KBM-7 (cell line): ENCODE data around the gene CDK5R1.

ENCODE experiments used
- DNase-seq: peaks from one replicate; pipeline ENCODE4 v3.0.0-alpha.2; 2015
- in situ Hi-C: fragments of 300-500 bp; cut with MboI; formaldehyde crosslinking; loops from 2 replicates; pipeline ENCODE4 v1.14.3; 2020; ENCODE audit warnings: low sequenced_read_pairs, low pct_unique_long_range_greater_than_20kb, mixed read lengths

Gene CDK5R1

DNA sequence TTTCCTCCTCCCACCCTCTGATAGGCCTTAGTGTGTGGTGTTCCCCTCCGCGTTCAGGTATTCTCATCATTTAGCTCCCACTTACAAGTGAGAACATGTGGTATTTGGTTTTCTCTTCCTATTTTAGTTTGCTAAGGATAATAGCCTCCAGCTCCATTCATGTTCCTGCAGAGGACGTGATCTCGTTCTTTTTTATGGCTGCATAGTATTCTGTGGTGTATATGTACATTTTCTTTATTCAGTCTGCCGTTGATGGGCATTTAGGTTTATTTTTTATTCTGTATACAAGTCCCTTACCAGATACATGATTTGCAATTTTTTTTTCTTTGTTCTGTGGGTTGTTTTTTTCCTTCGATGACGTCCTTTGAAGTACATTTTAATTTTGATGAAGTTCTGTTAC is 18.8 kb upstream of the CDK5R1 start:
- DNase-seq: no peak
- in situ Hi-C loops: no loop called here

DNA sequence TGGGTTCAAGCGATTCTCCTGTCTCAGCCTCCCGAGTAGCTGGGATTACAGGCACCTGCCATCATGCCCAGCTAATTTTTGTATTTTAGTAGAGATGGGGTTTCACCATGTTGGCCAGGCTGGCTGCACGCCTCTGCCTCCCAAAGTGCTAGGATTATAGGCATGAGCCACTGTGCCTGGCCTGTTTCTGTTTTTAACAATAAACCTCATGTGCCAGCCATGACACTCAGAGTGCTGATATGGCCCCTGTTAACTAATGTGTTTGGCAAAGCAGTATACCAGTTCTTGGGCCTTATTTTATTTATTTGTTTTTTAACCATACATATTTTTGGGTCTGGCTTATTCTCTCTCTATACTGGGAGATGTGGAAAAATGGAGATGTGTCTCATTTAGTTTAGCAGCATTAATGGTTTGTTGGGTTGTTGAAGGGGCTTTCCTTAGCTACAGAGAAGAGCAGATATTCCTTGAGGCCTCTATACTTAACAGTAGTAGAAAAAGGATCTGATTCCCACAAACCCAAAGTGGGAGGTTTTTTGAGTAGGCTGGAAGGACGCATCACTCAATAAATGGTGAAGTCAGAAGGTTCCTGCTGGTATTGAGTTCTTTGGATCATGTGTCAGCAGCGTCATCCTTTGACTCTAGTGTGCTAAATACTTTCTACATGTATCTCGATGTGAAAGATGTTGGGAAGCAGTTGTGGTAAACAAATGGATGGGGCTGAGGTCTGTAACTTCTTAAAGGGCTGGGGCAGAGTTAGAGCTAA is 16.2 kb upstream of the CDK5R1 start:
- in situ Hi-C loops: no loop called here
- DNase-seq: no peak

DNA sequence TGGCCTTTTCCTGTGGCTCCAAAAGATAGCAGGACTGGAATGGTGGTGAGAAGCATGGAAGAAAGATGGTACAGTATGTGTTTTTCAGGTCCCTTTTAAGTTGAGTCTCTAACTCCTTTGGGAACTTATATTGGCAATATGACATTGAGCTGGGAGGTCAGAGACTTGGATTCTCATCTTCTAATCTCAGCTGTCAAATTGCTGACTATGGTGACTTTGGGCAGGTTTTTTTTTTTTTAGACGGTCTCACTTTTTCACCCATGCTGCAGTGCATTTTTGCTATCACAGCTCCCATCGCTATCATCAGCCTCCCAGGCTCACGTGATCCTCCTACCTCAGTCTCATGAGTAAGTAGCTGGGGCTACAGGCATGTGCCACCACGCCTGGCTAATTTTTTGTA is 15.1 kb upstream of the CDK5R1 start:
- in situ Hi-C loops: no loop called here
- DNase-seq: no peak

DNA sequence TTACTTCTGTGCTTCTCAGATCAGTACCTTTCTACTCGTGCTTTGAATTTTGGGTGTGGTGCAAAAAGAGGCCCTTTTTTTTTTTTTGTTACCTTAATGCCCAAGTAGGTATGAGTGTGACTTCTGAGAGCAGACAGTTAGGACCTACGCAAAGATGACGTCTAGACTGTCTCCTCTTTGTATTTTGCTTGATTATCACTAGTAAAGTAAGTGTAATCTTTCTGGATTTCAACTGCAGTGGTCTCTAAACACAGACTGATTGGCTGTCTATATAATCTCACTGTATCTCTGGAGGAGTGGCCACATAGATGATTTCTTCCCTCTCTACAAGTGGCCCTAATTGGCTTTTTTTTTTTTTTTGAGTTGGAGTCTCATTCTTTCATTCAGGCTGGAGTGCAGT is 11.5 kb upstream of the CDK5R1 start:
- DNase-seq: no peak
- in situ Hi-C loops: loop anchor here (25.0 kb wide), 1 partner anchor 287 kb away; no protein-coding TSS in a partner anchor

DNA sequence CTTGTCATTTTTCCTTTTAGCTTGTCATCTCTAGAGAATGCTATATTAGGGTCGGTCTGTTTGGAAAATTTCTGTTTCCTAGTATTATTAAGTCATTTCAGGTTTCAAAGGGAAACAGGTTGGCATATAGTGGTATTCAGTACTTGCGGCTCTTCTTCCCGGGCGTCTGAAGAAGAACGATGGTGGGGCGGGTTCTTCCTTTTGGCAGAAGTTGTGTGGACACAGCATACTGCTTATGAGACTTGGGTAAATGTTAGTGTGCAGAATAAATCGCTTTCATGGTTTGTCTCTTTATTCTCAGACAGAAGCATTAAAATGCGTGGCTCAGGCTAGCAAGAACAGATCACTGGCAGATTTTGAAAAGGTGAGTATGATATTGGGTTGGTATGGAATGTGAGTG is 9.6 kb upstream of the CDK5R1 start:
- in situ Hi-C loops: loop anchor here (25.0 kb wide), 1 partner anchor 285 kb away; no protein-coding TSS in a partner anchor
- no peak for DNase-seq

DNA sequence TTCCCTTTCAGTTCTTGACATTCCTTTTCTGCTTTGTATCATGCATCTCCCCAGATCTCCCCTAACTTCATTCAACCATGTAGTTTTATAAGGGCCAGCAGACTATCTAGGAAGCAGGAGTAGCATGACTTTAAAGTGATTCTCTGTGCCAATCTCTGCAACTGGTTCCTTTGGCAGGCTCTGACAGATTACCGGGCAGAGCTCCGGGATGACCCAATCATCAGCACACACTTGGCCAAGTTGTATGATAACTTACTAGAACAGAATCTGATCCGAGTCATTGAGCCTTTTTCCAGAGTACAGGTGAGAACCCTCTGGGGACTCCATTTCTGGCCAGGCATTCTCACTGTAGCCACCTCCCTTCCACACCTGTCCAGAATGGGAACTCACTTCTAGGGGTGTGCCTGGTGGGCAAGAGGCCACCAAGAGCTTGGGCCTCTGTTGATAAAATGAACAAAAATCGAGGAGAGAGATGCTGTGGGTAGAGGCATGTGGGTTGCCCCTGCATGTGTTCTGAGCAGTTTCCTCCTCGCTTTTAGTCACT is 7.6 kb upstream of the CDK5R1 start:
- DNase-seq: no peak
- in situ Hi-C loops: loop anchor here (25.0 kb wide), 1 partner anchor 283 kb away; no protein-coding TSS in a partner anchor

DNA sequence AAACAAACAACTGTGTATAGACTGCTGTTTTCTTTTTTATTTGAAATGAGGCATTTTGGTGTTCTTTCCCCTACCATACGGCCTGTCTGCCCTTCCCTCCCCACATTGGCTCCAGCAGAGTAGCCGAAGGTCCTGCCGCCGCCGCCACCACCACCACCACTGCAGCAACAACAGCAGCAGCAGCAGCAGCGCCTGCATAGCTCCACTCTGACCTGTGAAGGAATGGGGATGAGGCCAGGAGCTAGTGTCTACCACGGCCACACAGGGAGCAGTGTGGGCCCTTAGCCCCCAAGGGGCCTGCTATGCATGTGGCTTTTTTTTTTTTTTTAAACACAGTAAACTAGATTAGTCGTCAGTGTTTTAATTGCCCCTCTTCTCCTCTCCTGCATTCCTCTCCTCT is 5.6 kb upstream of the CDK5R1 start:
- in situ Hi-C loops: loop anchor here (25.0 kb wide), 1 partner anchor 281 kb away; no protein-coding TSS in a partner anchor
- DNase-seq: no peak

DNA sequence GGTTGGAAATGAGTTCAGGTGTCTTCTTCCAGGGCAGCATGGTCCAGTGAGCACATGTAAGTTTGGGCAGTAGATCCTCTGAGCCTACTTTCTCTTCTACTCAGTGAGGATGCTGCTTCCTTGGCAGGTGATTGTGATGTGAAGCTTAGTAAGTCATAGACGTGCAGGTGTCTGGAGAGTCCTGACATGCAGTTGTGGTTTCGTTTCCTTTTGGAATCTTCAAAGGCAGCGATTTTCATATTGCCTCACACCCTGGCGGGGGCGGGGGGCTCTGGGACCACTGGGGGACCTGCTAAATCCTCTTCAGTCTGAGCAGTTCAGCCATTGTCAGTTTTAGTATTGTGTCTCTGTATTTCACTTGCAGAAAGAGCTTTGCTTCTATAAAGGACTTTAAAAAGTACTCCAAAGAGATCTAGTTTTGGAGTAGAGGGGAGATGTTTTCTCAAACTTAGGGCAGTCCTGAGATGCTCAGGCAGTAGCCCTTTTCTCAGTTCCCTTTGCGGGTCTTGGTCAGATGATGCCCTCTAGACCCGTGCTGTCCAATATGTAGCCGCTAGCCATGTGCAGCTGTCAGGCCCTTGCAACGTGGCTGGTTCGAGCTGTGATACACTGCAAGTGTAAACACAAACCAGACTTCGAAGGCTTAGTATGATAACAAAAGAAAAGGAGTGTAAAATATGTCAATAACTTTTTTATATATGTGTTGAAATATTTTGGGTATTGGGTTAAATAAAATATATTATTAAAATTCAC is 4.0 kb upstream of the CDK5R1 start:
- in situ Hi-C loops: loop anchor here (25.0 kb wide), 1 partner anchor 280 kb away; no protein-coding TSS in a partner anchor

DNA sequence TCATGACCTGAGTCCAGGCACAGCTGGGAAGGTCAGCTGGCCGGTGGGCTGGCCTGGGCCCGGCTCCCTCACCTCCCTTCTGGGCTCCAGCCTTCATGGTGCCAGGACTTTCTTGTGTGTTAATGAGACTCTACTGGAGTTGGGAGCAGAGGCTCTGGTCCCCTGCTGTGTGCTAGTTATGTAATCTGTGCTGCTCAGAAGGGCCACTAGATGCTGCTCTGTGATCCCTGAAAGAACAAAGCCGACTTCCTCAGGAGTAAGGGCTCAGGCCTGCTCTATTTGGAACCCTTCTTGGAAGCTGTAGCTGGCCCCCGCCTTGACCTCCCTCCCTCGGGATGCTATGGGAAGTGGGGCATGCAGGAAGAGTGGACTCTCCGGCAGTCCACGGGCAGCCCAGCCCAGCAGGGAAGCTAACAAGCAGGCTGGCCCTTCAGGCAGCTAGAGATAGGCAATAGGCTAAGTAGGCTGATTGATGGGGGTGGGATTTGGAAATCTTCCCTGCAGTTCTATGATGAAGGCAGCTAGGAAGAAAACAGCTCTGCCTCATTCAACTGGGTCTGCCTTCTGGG is 3.3 kb upstream of the CDK5R1 start:
- in situ Hi-C loops: loop anchor here (25.0 kb wide), 1 partner anchor 279 kb away; no protein-coding TSS in a partner anchor
- peak; percentile 68 for DNase-seq

More for the DNA sequence above, 4.0 kb upstream of the CDK5R1 start:
- no peak for DNase-seq

GRCh38 chr17:32484041-32484461 is 2.7 kb upstream of the CDK5R1 start:
- no peak for DNase-seq
- in situ Hi-C loops: loop anchor here (25.0 kb wide), 1 partner anchor 278 kb away; no protein-coding TSS in a partner anchor

DNA sequence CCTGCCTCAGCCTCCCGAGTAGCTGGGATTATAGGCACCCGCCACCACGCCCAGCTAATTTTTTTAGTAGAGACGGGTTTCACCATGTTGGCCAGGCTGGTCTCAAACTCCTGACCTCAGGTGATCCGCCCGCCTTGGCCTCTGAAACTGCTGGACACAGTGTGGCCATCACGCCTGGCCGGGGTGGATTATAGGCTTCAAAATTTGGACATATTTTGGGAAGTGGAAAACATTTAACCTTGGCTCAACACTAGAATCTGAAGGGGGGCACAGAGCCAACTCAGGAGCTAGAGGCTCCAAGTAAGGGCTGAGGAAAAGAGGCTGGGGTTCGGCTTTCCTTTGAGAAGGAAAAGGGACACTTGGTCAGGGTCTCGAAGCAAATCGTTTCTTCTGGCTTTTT is 2.2 kb upstream of the CDK5R1 start:
- DNase-seq: no peak
- in situ Hi-C loops: loop anchor here (25.0 kb wide), 1 partner anchor 278 kb away; no protein-coding TSS in a partner anchor

GRCh38 chr17:32485261-32486110 is 1.3 kb upstream of the CDK5R1 start:
- DNase-seq: no peak
- in situ Hi-C loops: loop anchor here (25.0 kb wide), 1 partner anchor 277 kb away; no protein-coding TSS in a partner anchor

- DNase-seq: peak; percentile 62
- in situ Hi-C loops: loop anchor here (25.0 kb wide), 1 partner anchor 276 kb away; no protein-coding TSS in a partner anchor
These were observed 587 bp upstream of the CDK5R1 start for GRCh38 chr17:32486111-32486700.

GRCh38 chr17:32487473-32488176 is 832 bp downstream of the CDK5R1 start:
- in situ Hi-C loops: loop anchor here (25.0 kb wide), 1 partner anchor 275 kb away; no protein-coding TSS in a partner anchor
- DNase-seq: peak; percentile 24

DNA sequence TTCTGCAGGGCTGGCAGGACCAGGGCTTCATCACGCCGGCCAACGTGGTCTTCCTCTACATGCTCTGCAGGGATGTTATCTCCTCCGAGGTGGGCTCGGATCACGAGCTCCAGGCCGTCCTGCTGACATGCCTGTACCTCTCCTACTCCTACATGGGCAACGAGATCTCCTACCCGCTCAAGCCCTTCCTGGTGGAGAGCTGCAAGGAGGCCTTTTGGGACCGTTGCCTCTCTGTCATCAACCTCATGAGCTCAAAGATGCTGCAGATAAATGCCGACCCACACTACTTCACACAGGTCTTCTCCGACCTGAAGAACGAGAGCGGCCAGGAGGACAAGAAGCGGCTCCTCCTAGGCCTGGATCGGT is 1.4 kb downstream of the CDK5R1 start:
- in situ Hi-C loops: loop anchor here (25.0 kb wide), 1 partner anchor 274 kb away; no protein-coding TSS in a partner anchor
- no peak for DNase-seq

- DNase-seq: no peak
- in situ Hi-C loops: loop anchor here (25.0 kb wide), 1 partner anchor 274 kb away; no protein-coding TSS in a partner anchor
These were observed 1.9 kb downstream of the CDK5R1 start for GRCh38 chr17:32488604-32489180.
